HepG2 (cell line): ENCODE data around the gene VPS4A. TPM values are rescaled to one million over a fixed set of nuclear protein-coding genes. Genes with fewer than 3 reads are reported as not detected.

Source experiments
- CERS6 ChIP-seq: sonication (generic); formaldehyde crosslinking; IDR thresholded peaks from 2 replicates; pipeline ENCODE4 v1.5.0; 2020; ENCODE audit warnings: missing genetic modification reagents
- DNMT3B ChIP-seq: conservative IDR thresholded peaks from 2 replicates; pipeline ENCODE4 v1.6.1; 2016; ENCODE audit warnings: missing biosample characterization, control low read depth
- GABPA ChIP-seq, 2 experiments: IDR thresholded peaks; 2 replicates each; pipeline ENCODE4 v1.6.1; 2011 to 2016; ENCODE audit warnings: low read depth in 2 of 2, low read length in 1 of 2, missing biosample characterization in 1 of 2, missing genetic modification characterization in 1 of 2
- GRHL1 ChIP-seq: sonication (generic); formaldehyde crosslinking; conservative IDR thresholded peaks from 2 replicates; pipeline ENCODE4 v1.8.0; 2022; ENCODE audit warnings: missing genetic modification reagents
- HDAC1 ChIP-seq: sonication (generic); formaldehyde crosslinking; IDR thresholded peaks from 2 replicates; pipeline ENCODE4 v1.5.1; 2020; ENCODE audit warnings: mild to moderate bottlenecking, missing genetic modification reagents
- HHEX ChIP-seq: IDR thresholded peaks from 2 replicates; pipeline ENCODE4 v1.6.1; 2016; ENCODE audit warnings: control low read depth
- HOXA5 ChIP-seq: sonication (generic); formaldehyde crosslinking; IDR thresholded peaks from 2 replicates; pipeline ENCODE4 v1.4.0; 2020; ENCODE audit warnings: missing genetic modification reagents
- KDM5A ChIP-seq: fragments of 200-600 bp; sonication (generic); IDR thresholded peaks from 2 replicates; pipeline ENCODE4 v1.7.0; 2018; ENCODE audit warnings: antibody characterized with exemption, mild to moderate bottlenecking, low read length, borderline replicate concordance
- PHF21A ChIP-seq: sonication (generic); formaldehyde crosslinking; IDR thresholded peaks from 2 replicates; pipeline ENCODE4 v1.5.0; 2020; ENCODE audit warnings: mild to moderate bottlenecking, missing genetic modification reagents
- RAD21 ChIP-seq: fragments of 450-650 bp; formaldehyde crosslinking; IDR thresholded peaks from 2 replicates; pipeline ENCODE4 v1.5.0; 2020; ENCODE audit warnings: mild to moderate bottlenecking
- SIX1 ChIP-seq: sonication (generic); formaldehyde crosslinking; IDR thresholded peaks from 2 replicates; pipeline ENCODE4 v1.4.0; 2020; ENCODE audit warnings: missing genetic modification reagents, borderline replicate concordance
- SMAD1 ChIP-seq: sonication (generic); formaldehyde crosslinking; IDR thresholded peaks from 2 replicates; pipeline ENCODE4 v1.4.0; 2020; ENCODE audit warnings: missing genetic modification reagents, low read depth, mild to moderate bottlenecking, borderline replicate concordance
- SMAD9 ChIP-seq: sonication (generic); formaldehyde crosslinking; IDR thresholded peaks from 2 replicates; pipeline ENCODE4 v1.5.1; 2020; ENCODE audit warnings: mild to moderate bottlenecking, missing genetic modification reagents
- TRAFD1 ChIP-seq: sonication (generic); formaldehyde crosslinking; IDR thresholded peaks from 2 replicates; pipeline ENCODE4 v1.5.1; 2020; ENCODE audit warnings: missing genetic modification reagents, mild to moderate bottlenecking, borderline replicate concordance
- U2AF2 ChIP-seq: fragments of 200-400 bp; formaldehyde crosslinking; IDR thresholded peaks from 2 replicates; pipeline ENCODE4 v1.6.1; 2017; ENCODE audit warnings: low read depth, mild to moderate bottlenecking, low read length
- ZBTB7A ChIP-seq: sonication (generic); formaldehyde crosslinking; IDR thresholded peaks from 2 replicates; pipeline ENCODE4 v1.8.0; 2022; ENCODE audit warnings: mild to moderate bottlenecking, missing genetic modification reagents
- ZFX ChIP-seq: sonication (generic); formaldehyde crosslinking; IDR thresholded peaks from 2 replicates; pipeline ENCODE4 v1.4.0; 2020; ENCODE audit warnings: mild to moderate bottlenecking, low read depth, missing genetic modification reagents, moderate library complexity
- ZNF292 ChIP-seq: sonication (generic); formaldehyde crosslinking; IDR thresholded peaks from 2 replicates; pipeline ENCODE4 v1.8.1; 2022; ENCODE audit warnings: mild to moderate bottlenecking, low read depth, missing genetic modification reagents, borderline replicate concordance
- ZNF678 ChIP-seq: sonication (generic); formaldehyde crosslinking; IDR thresholded peaks from 2 replicates; pipeline ENCODE4 v1.4.0; 2020; ENCODE audit warnings: mild to moderate bottlenecking, missing genetic modification reagents
- ZNF747 ChIP-seq: sonication (generic); formaldehyde crosslinking; IDR thresholded peaks from 2 replicates; pipeline ENCODE4 v1.8.1; 2023; ENCODE audit warnings: missing genetic modification reagents, mild to moderate bottlenecking, borderline replicate concordance
- ZNF773 ChIP-seq: sonication (generic); formaldehyde crosslinking; IDR thresholded peaks from 2 replicates; pipeline ENCODE4 v1.4.0; 2020; ENCODE audit warnings: missing genetic modification reagents, borderline replicate concordance
- ZSCAN5A ChIP-seq: sonication (generic); formaldehyde crosslinking; IDR thresholded peaks from 2 replicates; pipeline ENCODE4 v1.8.0; 2022; ENCODE audit warnings: mild to moderate bottlenecking, missing genetic modification reagents, borderline replicate concordance
- polyA plus RNA-seq, 8 experiments: library from polyadenylated mRNA; depleted of rRNA in 3 of 8; stranded (reverse) in 7 of 8; unstranded in 1 of 8; fragments of >200 nt; fragmentation: Illumina TruSeq in 4 of 8; extraction: Trizol in 4 of 8; gene quantifications; 2 replicates each; pipeline versions ENCODE4 v1.2.1 to v1.2.3, GENCODE V29; 2011 to 2016; ENCODE audit warnings: low read depth in 4 of 8, missing spikeins in 1 of 8, mixed read lengths in 1 of 8; ENCODE audit not compliant: insufficient read depth in 1 of 8
- total RNA-seq, 5 experiments: library from RNA; depleted of rRNA; stranded (reverse); fragments of >200 nt; fragmentation: Illumina TruSeq; extraction: Trizol; gene quantifications; 2 replicates each; pipeline ENCODE4 v1.2.3, GENCODE V29; 2016; ENCODE audit warnings: low read depth in 1 of 5

The VPS4A gene
- total and polyA plus RNA-seq, 2 of the 13 experiments (the other 11 are each of a cell fraction or from before 2014, with no cell fraction given) = 13.2 to 27.9 TPM

GRCh38 chr16:69326172-69326873 lies 15.2 kb downstream of the VPS4A start (continued):
- TF ChIP-seq U2AF2 (no peak), RAD21 (CRISPR knock-in tag) (0 out of 2 replicates have a peak, but pooled peaks have one; percentile 15), ZNF747 (peak; percentile 76; the same call in 1 of the 2 replicates), ZNF678 (no peak), SMAD1 (CRISPR knock-in tag) (no peak), ZNF292 (CRISPR knock-in tag) (peak; percentile 90; the same call in 1 of the 2 replicates), GABPA (IDR thresholded peaks at IDR 0.05; ENCODE audit: low read depth, low read length) (no peak), GABPA (CRISPR knock-in tag; IDR thresholded peaks at IDR 0.05; ENCODE audit: low read depth) (peak; percentile 75), ZFX (peak; percentile 76), CERS6 (CRISPR knock-in tag) (no peak), ZBTB7A (CRISPR knock-in tag) (no peak), TRAFD1 (no peak; the same call in 1 of the 2 replicates), SIX1 (CRISPR knock-in tag) (no peak; the same call in 1 of the 2 replicates), PHF21A (CRISPR knock-in tag) (peak; percentile 69; the same call in 1 of the 2 replicates), KDM5A (no peak), HOXA5 (CRISPR knock-in tag) (no peak), HDAC1 (peak; percentile 83), DNMT3B (CRISPR knock-in tag) (no peak), HHEX (CRISPR knock-in tag) (no peak), ZSCAN5A (CRISPR knock-in tag) (peak; percentile 49; the same call in 1 of the 2 replicates), GRHL1 (no peak), SMAD9 (0 out of 2 replicates have a peak, but pooled peaks have one; percentile 7), ZNF773 (no peak)
